G401.6 (cell line): ENCODE data around the gene SLC8A2.

Source experiments
- FAIRE-seq: peaks from 2 replicates; lab custom pipeline; 2012; peaks lifted over from hg19 to GRCh38; lab: Jason Lieb, UNC

Gene SLC8A2

DNA sequence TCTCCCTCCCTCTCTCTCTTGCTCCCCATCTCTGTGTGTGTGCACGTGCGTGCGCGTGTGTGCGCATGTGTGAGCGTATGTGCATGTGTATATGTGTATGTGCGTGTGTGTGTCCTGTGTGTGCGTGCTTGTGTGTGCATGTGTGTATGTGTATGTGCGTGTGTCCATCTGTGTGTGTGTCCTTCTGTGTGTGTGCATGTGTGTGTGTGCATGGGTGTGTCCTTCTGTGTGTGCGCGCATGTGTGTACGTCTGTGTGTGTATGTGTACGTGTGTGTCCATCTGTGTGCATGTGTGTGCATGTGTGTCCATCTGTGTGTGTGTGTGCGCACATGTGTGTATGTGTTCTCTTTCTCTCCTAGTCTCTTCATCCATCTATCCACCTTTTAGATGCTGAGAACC is 12.2 kb downstream of the SLC8A2 start:
- FAIRE-seq: no peak

DNA sequence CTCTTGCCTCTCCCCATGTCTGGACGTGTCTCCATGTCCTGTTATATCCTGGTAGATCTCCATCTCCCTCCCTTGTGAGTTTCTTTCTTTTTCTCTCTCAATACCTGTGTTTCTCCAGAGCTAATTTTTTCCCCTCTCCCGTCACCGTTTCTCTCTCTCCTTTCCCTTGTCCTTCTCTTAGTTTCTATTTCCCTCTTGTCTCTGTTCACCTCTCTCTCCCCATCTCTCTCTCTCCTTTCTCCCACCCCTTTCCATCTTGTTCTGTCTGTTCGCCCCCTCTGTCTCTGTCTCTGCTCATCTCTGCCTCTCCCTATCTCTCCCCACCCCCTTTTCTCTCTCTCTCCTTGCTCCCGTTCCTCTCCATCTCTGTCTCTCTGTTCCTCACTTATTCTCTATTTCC is 13.0 kb downstream of the SLC8A2 start:
- no peak for FAIRE-seq

DNA sequence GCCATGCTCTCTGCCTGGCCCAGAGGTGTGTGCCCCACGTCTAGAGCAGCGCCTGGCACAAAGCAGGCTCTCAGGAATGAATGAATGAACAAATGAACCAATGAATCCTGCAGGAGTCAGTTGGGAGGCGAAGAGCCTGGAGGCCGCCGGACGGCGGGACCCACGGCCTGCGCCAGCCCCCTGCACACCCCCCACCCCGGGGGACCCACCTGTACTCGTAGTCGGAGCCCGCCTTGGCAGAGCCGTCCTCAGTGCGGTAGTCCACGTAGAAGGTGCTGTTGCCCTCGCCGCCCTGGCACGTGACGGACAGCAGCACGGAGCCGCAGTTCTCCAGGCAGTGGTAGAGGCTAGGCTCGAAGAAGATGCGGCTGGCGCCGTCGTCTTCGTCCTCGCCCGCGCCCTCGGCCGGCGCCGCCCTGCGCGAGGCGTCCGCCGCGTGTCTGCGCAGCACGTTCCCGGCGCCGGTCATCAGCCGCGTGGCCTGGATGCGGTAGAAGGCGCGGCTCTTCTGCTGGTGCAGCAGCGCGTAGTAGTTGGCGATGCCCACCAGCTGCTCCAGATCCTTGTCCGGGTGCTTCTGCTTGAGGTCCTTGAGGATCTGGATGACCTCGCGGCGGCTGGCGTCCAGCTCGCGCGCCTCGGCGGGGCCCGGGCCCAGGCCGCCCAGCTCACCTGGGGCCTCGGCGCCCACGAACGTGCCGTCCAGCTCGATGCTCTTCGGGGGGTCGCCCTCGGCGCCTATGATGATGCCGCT is 14.8 kb downstream of the SLC8A2 start:
- FAIRE-seq: no peak

DNA sequence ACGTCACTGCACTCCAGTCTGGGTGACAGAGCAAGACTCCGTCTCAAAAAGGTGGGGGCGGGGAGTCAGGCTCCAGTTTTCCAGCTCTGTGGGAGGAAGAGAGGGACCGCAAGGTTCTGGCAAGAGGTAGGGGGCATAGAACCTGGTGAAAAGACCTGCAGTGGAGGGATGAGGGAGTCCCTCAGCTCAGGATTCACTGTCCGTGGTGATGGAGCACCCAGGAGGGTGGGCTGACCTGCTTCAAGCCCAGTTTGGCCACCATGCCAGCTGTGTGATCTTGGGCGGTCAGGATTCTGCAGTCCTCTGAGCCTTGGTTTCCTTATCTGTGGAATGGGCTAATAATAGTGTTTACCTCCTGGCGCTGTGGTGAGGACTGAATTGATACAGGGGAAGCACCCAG is 21.2 kb downstream of the SLC8A2 start:
- no peak for FAIRE-seq

DNA sequence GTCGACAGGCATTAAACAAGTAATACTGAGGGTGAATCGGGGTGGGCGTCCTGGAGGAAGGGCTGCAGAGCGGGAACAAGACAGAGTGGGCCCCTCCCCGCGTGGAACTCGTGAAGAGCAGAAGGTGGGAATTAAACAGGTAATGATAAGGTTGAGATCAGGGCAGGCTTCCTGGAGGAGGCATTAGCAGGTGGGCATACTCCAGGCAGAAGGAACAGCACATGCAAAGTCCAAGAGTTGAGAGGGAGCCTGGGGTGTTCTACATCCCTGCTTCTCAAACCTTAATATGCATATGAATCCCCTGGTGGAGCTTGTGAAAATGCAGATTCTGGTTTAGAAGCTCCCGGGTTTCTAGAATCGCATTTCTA is 23.3 kb downstream of the SLC8A2 start:
- no peak for FAIRE-seq

DNA sequence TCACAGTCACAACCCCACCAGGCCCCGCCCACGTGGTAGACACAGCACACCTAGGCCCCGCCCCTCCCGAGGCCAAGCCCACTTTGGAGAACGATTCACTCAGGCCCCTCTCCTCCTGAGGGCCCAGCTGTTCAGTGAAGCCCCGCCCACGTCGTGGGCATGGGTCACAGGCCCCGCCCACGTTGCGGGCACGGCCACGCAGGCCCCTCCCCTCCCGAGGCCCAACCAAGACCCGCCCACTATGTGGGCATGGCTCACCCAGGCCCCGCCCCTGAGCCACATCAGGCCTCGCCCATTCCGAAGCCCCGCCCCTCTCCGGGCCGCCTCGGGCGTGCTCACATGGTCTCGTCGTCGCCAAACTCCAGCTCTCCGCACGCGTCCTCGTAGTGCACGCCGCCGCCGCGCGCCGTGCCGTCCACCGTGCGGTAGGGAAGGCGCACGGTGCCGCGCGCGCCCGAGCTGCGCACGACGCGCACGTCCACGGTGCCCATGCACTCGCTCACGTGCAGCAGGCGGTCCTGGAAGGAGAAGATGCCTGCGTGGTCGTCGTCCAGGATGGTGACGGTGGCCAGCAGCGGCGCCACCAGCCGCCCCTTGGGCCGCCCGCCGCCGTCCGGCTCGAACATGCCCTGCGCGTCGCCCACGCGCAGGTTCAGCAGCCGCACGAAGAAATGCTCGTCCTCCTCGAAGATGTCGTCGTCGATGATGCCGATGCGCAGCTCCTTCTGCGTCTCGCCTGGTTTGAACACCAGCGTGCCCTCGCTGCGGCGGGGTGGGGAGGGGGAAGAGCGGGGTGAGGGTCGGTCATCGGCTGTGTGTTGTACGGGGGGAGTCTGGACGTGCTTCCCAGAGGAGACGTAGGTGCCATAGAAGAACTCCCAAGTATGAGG is 24.0 kb downstream of the SLC8A2 start:
- no peak for FAIRE-seq

DNA sequence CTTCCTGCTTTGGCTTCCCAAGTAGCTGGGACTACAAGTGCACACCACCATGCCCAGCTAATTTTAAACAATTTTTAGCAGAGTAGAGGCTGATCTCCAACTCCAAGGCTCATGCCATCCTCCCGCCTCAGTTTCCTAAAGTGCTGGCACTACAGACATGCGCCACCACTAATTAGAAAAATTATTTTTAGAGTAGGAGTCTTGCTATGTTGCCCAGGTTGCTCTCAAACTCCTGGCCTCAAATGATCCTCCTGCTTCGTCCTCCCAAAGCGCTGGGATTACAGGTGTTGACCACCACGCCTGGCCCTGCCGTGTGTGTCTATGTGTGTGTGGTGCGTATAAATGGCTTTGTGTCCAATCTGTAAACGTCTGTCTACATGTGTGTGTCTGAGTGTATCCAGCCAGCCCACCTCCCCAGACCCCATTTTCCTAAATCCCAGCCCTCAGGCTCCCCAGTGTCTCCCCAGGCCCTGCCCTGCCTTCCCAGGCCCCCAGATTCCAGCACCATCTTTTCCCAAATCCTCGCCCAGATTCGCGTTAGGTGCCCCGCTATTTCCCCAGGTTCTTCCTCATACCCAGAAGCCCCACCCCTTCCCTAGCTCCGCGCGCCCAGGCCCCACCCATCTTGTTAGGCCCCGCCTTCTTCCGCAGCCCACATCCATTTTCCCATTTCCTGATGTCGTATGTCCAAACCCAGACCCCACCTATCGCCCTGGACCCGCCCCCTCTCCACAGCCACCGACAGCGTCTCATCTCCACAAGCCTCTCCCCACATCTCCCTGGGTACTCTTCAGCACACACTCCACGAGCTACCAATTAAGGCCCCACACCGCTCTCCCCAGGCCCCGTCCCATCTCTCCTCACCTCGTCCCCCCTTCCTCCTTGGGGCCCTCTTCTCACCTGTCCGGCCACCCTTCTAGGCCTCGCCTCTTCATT is 24.9 kb downstream of the SLC8A2 start:
- no peak for FAIRE-seq

DNA sequence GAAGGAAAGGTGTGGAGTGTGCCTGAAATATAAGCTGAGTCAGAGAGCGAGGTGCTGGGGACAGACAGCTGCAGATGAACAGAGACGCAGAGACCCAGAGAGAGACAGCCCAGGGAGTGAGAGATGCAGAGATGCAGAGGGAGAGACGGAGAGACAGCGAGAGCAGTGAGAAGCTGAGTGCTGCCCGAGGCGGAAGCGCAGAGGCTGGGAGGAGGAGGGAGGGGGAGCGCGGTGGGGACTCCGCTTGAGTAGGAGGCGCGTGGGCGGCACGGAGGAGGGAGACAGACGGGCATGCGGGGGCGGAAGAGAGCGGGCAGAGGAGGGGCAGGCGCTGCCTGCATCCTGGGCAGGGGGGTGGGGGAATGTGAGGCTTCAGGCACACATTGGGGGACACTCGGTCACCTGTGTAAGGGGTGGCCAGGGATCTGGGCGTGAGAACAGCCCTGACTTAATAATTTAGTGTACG is 25.7 kb downstream of the SLC8A2 start:
- FAIRE-seq: no peak

DNA sequence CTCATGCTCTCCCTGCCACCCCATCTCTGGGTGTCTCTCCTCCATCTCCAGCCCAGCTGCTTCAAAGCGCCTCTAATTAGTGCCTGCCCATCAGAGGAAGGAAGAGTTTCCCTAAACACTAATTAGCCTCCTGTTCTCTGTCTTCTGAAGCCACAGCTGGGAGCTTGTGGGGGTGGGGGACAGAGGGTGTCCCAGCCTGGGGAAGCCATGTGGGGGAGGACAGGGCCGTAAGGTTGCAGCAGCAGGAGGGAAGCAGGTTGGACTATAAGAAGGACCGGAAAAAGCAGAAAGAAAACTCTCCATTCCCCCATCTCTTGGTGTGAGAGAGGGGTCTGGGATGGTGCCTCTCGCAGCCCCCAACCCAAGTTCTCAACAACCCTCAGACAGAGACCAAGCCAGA is 26.2 kb downstream of the SLC8A2 start:
- no peak for FAIRE-seq

DNA sequence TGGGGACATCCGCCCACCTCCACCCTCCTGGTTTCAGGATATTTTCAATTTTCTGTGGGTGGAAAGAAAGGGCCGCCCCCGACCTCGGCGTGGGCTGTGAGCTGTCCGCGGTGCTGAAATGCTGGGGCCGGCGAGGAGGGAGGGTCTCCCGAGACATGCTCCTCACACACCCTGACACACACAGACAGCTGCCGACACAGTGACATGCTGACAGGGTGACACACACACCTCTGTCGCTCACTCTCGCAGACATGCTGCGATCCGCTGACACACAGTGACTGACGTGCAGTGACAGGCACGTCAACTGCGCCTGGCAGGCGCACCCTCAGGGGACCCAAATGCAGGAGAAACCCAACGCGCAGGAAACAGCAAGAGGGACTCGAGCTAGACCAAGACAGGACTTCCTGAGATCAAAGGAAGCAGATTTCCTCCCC is 27.3 kb downstream of the SLC8A2 start:
- no peak for FAIRE-seq

DNA sequence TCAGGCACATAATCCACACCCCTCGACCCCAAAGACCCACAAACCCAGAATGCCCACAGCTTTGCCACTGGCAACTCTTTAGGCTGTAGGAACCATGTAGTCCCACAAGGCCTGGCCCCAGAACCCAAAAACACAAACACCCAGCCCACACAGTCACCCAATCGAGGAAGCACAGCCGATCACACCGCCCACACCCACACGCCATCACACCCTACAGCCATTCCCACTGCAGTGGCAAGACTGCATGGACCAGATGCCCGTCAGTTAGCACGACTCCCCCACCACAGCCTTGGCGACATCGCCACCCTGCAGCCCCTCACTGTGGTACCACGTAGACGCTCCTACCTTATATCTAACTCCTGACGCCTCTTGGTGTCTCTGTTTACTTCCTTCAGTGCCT is 28.4 kb downstream of the SLC8A2 start:
- FAIRE-seq: no peak

DNA sequence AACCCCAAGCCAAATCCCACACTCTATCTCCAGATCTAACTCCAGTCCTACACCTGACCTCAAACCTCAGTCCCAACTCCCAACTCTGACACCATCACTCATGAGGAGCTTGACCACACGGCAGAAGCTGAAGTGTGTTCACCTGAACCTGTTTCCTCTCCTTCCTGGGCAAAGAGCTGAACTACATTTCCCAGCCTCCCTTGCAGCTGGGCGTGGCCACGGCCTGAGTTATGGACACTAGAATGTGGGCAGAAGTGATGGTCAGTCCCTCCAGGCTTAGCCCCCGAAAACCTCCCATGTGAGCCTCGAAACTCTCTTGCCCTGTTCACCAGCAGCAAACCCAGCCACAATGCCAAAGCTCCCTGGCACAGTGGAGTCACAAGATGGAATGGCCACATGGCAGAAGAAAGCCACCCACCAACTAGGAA is 32.9 kb downstream of the SLC8A2 start:
- FAIRE-seq: no peak

DNA sequence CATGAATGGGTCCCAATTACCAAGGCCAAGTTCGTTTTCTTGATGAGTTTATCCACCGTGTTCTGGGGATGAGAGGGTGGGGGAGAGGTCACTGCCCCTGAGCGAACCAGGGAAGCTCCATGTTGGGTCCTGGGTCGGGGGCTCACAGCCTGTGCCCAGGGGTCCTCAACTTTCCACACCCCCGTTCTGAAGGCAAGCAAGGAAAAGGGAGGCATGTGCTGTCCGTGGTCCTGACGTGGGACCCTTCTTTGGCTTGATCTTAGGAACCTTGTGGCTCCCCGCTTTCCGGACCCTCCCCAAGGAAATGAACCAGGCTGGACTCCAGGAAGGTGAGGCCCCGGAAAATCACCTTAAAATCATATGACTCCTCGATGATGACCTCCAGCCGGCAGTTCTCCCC is 34.2 kb downstream of the SLC8A2 start:
- no peak for FAIRE-seq

DNA sequence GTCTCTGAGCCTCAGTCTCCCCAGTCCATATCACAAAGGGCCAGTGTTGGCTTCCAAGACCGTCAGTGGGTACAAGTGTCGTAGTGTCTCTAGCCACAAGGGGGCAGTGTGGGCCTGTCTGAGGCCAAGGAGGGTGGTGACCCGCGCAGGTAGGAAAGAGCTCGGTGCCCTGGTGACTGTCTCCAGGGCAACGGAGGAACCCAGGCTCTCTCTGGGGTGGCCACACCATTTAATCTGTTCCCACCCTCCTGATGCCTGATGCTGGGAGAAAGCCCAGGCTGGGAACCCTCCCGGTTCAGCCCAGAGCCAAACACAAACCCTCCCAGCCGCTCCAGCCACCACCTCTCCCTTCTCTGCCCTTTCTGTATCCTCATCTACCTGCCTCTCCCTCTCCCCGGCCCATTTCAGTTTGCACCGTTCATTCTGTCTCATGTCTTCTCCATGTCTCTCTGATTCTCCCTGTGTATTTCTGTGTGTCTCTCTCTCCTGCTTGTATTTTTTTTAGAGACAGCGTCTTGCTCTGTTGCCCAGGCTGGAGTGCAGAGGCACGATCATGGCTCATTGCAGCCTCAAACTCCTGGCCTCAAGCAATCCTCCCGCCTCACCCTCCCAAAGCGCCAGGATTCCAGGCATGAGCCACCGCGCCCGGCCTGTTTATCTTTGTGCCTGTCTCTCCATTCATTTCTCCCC is 34.8 kb downstream of the SLC8A2 start:
- peak; percentile 74 for FAIRE-seq

DNA sequence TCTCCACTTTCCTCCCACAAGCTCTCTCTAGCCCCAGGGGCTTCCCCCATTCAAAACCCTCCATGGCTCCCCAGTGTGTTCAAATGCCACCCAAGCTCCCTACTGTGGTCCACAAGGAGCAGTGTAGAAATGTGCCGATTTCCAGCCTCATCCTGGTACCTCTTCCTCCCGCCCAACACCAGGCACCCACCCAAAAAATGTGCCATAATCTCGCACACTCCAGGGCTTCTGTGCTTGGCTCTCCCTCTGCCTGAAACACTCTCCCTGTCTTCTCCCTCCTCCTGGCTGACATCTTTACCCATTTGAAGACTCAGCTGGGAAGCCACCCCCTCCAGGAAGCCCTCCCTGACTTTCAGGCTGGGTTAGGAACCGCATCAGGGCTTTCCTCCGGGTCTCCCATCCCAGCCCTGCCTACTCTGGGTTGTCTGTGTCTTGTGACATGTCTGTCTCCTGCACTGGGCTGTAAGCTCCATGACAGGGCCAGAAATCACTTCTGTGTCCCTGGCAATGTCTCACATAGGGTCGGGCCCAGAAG is 35.7 kb downstream of the SLC8A2 start:
- no peak for FAIRE-seq

DNA sequence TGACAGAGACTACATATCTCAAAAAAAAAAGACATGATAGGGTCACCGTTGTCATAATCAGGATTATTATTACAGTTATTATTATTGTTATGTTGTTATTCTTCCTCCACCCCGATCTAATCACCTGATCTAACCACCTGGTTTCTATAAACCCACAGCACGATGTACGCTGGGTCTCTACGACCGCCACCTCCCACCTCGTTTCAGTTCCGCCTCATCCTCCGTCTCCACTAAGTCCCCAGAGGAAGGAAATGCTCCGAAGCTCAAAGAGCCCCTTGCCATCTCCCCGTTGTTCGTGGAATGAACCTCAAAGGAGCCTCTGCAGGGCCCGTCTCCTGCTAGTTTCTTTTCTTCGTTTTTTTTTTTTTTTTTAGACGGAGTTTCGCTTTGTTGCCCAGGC is 36.5 kb downstream of the SLC8A2 start:
- FAIRE-seq: no peak

DNA sequence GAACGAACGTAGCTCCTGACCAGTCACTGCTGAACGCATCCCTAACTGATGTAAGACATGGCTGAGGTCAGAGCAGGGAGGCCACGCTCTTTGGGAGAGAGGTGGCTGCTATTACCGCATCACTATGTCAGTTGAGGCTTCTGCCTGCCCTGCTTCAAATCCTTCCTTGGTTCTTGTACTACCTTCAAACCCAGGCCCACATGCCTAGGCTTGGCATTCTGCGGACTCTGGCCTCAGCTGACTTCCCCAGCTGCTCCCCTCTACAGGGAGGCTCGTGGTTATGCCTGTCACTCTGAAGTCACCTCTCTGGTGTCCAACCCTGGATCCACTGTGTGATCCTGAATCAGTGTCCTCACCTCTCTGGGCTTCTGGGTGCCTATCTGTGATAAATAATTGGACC is 37.6 kb downstream of the SLC8A2 start:
- FAIRE-seq: no peak

DNA sequence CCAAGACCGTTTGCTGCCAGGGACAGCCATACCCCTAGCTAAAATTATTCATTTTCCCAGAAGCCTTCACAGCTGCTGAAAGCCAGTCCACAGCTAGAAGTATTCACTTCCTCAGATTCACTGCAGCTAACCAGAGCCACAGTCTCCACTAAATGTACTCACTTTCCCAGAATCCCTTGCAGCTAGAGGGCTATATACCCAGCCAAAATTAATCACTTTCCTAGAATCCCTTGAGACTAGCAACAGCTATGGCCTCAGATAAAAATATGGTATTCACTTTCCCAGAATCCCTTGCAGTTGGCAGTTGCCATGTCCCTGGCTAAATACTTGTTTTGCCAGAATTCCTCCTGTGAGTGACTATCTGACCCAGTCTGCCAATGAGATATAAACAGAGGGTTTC is 38.6 kb downstream of the SLC8A2 start:
- no peak for FAIRE-seq

DNA sequence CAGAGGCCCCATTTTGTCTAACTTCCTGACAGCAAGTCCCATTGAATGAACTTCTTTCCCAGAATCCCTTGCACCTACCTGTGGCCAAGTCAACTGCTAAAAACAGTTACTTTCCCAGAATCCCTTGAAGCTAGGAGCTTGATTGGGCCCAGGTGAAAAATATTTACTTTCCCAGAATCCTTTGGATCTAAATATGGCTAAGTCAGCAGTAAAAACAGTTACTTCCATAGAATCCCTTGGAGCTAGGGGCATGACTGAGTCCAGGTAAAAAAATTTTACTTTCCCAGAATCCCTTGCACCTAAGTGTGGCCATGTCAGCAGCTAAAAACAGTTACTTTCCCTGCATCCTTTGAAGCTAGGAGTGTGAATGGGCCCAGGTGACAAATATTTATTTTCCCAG is 39.2 kb downstream of the SLC8A2 start:
- FAIRE-seq: no peak

DNA sequence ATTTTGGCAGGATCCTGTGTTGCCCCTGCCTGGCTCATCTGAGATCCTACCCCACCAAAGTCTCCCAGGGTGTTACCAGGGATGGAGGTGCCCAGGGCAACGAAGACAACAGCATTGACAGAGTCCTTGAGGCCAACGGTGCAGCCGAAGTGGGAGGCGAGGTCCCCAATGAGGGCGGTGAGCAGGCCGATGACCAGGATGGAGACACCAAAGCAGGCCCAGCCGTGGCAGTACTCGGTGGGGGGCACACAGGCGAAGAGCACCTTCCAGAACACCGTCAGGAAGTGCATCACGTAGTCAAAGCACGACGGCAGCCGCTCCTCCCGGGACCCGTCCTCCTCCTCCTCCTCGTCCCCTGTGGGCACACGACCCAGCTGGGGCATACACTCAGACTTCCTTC is 39.6 kb downstream of the SLC8A2 start:
- FAIRE-seq: no peak

DNA sequence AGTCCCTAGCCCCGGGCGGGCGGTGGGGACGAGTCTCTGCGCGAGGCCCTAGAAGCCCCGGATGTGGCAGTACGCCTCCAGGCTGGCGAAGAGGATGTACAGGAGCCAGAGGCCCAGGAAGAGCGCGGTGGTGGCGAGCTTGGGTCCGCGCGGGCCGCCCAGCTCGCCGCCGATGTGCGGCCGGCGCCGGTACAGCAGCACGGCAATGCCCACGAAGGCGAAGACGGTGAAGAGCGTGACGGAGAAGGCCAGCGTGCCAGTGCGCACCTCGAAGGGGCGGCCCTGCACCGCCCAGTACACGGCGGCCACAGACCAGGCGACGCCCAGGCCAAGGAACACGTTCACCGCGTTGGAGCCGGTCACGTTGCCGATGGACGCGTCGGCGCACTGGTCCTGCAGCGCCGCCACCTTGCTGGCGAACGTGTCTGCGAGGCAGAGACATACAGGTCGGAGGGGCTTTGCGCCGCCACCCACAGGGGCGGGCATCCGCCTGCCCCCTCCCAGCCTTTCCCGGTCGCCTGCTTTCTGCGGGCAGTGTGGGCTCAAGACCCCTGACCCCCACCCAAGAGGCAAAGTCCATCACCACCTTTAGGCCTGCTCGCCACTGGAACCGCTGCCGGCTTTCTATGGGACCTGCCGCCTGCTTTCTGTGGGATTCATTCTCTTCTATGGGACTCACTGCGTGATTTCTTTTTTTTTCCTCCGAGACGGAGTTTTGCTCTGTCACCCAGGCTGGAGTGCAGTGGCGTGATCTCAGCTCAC is 41.5 kb downstream of the SLC8A2 start:
- no peak for FAIRE-seq
